Right kidney (tissue), 1 donor: ENCODE data around the gene HDAC7.

ENCODE experiments used
- DNase-seq: peaks from one replicate; pipeline ENCODE4 v3.0.0-alpha.2; 2016

Gene HDAC7

GRCh38 chr12:47795121-47795813 lies 24.4 kb downstream of the HDAC7 start:
- no peak for DNase-seq

GRCh38 chr12:47794679-47795078 lies 25.0 kb downstream of the HDAC7 start:
- no peak for DNase-seq

GRCh38 chr12:47793015-47793681 lies 26.6 kb downstream of the HDAC7 start:
- DNase-seq: no peak

- no peak for DNase-seq
These were observed 27.8 kb downstream of the HDAC7 start for GRCh38 chr12:47791874-47792273.

GRCh38 chr12:47791351-47791746 lies 28.4 kb downstream of the HDAC7 start:
- DNase-seq: no peak

GRCh38 chr12:47790676-47791350 lies 28.9 kb downstream of the HDAC7 start:
- no peak for DNase-seq

GRCh38 chr12:47789712-47790489 lies 29.8 kb downstream of the HDAC7 start:
- DNase-seq: no peak

- DNase-seq: no peak
These were observed 30.6 kb downstream of the HDAC7 start for GRCh38 chr12:47789141-47789540.

GRCh38 chr12:47787596-47788319 lies 31.9 kb downstream of the HDAC7 start:
- no peak for DNase-seq

- no peak for DNase-seq
These were observed 32.9 kb downstream of the HDAC7 start for GRCh38 chr12:47786662-47787280.

GRCh38 chr12:47785887-47786661 lies 33.6 kb downstream of the HDAC7 start:
- no peak for DNase-seq

GRCh38 chr12:47785036-47785886 lies 34.4 kb downstream of the HDAC7 start:
- no peak for DNase-seq

- DNase-seq: no peak
These were observed 35.6 kb downstream of the HDAC7 start for GRCh38 chr12:47783821-47784819.

- no peak for DNase-seq
These were observed 36.5 kb downstream of the HDAC7 start for GRCh38 chr12:47783024-47783755.

GRCh38 chr12:47782372-47782770 lies 37.3 kb downstream of the HDAC7 start:
- no peak for DNase-seq

- no peak for DNase-seq
These were observed 38.0 kb downstream of the HDAC7 start for GRCh38 chr12:47781479-47782371.
